Activated T-helper 1 cell treated with anti-CD3 and anti-CD28 coated beads, Interleukin-2, amount 50 U/mL, for 16 hours (primary cell): Measurements from ENCODE around the gene OR52W1.
A peak's percentile ranks its signal among the peaks of the same experiment; 100 is the strongest.
"Not testable (repeated sequence)": the region's sequence is repeated elsewhere in the genome, so short reads cannot be mapped to it uniquely, and the experiment has no call there.

Experiments used
- DNase-seq, 2 donors: peaks; one replicate each; pipeline ENCODE4 v3.0.0-alpha.2; 2020; ENCODE audit warnings: low read depth in 1 of 2, low spot score in 1 of 2

The OR52W1 gene

GRCh38 chr11:6217722-6218121 lies 18.7 kb downstream of the OR52W1 start:
- no peak for DNase-seq

GRCh38 chr11:6219359-6219758 lies 20.3 kb downstream of the OR52W1 start:
- no peak for DNase-seq

- DNase-seq, result no peak
Observed at GRCh38 chr11:6223854-6224253, 24.8 kb downstream of the OR52W1 start.

- DNase-seq, result no peak
Observed at GRCh38 chr11:6224421-6224820, 25.4 kb downstream of the OR52W1 start.

- DNase-seq, result no peak
Observed at GRCh38 chr11:6225024-6225423, 26.0 kb downstream of the OR52W1 start.

- DNase-seq, result no peak
Observed at GRCh38 chr11:6225896-6226295, 26.9 kb downstream of the OR52W1 start.

- no peak for DNase-seq
Observed at GRCh38 chr11:6228520-6228919, 29.5 kb downstream of the OR52W1 start.

GRCh38 chr11:6229911-6230310 lies 30.9 kb downstream of the OR52W1 start:
- DNase-seq, result no peak

- DNase-seq, result no peak
Observed at GRCh38 chr11:6232899-6233298, 33.9 kb downstream of the OR52W1 start.

- no peak for DNase-seq
Observed at GRCh38 chr11:6233984-6234386, 35.0 kb downstream of the OR52W1 start.

- peak; percentile 97 to 99 for DNase-seq
Observed at GRCh38 chr11:6234387-6235107, 35.5 kb downstream of the OR52W1 start, which contains the start of gene FHIP1B. Gene FHIP1B (minus strand): TSS chr11:6234636. CDS start chr11:6224516, 10,120 bp downstream.

- DNase-seq, result no peak
Observed at GRCh38 chr11:6237266-6237665, 38.2 kb downstream of the OR52W1 start.

- no peak for DNase-seq
Observed at GRCh38 chr11:6237761-6238302, 38.8 kb downstream of the OR52W1 start.

GRCh38 chr11:6238902-6239301 lies 39.9 kb downstream of the OR52W1 start, which contains the start of gene CNGA4:
Gene CNGA4 (plus strand): TSS chr11:6239089. CDS start chr11:6239207, 118 bp downstream.
- DNase-seq, result no peak

- DNase-seq, result no peak
Observed at GRCh38 chr11:6240139-6240538, 41.1 kb downstream of the OR52W1 start.

- no peak for DNase-seq
Observed at GRCh38 chr11:6240781-6241180, 41.8 kb downstream of the OR52W1 start.

GRCh38 chr11:6241316-6241715 lies 42.3 kb downstream of the OR52W1 start:
- DNase-seq, result no peak

GRCh38 chr11:6245536-6245935 lies 46.5 kb downstream of the OR52W1 start:
- no peak for DNase-seq

- DNase-seq, result no peak
Observed at GRCh38 chr11:6248248-6248647, 49.2 kb downstream of the OR52W1 start.

- not testable (repeated sequence) for DNase-seq
Observed at GRCh38 chr11:6248897-6249296, 49.9 kb downstream of the OR52W1 start.
